ENCODE measurements around the gene PEAR1.

DNA sequence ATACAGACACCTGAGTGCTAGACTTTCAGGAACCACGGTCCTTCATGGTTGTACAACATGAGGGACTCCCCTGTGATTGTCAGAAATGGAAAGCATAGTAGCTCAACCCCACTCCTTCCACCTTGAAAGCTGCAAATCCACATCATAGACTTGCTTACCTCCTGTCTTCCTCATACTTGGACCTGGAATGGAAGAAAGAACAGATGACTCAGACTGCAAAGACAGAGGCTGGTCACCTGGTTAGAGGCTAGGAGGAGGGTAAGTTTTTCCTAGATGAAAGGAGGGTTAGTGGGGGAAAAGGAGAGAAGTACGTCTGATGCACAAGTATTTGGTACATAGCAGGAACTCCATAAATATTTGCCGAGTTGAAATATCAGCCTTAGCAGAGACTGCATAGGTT, 64.1 kb downstream of the PEAR1 start:
- TF ChIP-seq, protein P1, sequence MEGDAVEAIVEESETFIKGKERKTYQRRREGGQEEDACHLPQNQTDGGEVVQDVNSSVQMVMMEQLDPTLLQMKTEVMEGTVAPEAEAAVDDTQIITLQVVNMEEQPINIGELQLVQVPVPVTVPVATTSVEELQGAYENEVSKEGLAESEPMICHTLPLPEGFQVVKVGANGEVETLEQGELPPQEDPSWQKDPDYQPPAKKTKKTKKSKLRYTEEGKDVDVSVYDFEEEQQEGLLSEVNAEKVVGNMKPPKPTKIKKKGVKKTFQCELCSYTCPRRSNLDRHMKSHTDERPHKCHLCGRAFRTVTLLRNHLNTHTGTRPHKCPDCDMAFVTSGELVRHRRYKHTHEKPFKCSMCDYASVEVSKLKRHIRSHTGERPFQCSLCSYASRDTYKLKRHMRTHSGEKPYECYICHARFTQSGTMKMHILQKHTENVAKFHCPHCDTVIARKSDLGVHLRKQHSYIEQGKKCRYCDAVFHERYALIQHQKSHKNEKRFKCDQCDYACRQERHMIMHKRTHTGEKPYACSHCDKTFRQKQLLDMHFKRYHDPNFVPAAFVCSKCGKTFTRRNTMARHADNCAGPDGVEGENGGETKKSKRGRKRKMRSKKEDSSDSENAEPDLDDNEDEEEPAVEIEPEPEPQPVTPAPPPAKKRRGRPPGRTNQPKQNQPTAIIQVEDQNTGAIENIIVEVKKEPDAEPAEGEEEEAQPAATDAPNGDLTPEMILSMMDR (IDR thresholded peaks at IDR 0.05 in 4 of 5, conservative IDR thresholded peaks at IDR 0.05 in 1 of 5): no peak
- no peak for TF ChIP-seq POLR2A (IDR thresholded peaks at IDR 0.05)
